Left colon (tissue), 2 donors: Measurements from ENCODE around the gene KCNJ18. TPM values are rescaled to one million over a fixed set of nuclear protein-coding genes. Genes with fewer than 3 reads are reported as not detected.
"Not testable (repeated sequence)": the region's sequence is repeated elsewhere in the genome, so short reads cannot be mapped to it uniquely, and the experiment has no call there.

Experiments used
- ATAC-seq: fragments of 200-7000 bp; cut with Tn5 transposase; one replicate; pipeline ENCODE4 v1.9.1; 2020; ENCODE audit warnings: mild to moderate bottlenecking, moderate library complexity
- DNase-seq, 2 donors: peaks; one replicate each; pipeline ENCODE4 v3.0.0-alpha.2; 2020
- intact Hi-C, 2 donors: fragments of 100-400 bp; cut with DNase I in 1 of 2; cut with micrococcal nuclease in 1 of 2; formaldehyde crosslinking; loops; one replicate each; pipeline versions ENCODE4 v1.11.2 to v1.14.0; 2022; cut with DNase I, micrococcal nuclease
- total RNA-seq, 2 donors: library from RNA; stranded (reverse); fragmentation: NEBNext Ultra II Directional; extraction: Animal tissue kit (Norgen Biotek cat#: 25700); gene quantifications; one replicate each; pipeline ENCODE4 v1.2.1, GENCODE V29; 2021
- donor health status: DM: no; HTN: no; CAD: no.
- donor health status: DM: yes; HTN: yes; CAD: no.

KCNJ18 gene
- total RNA-seq, 2 donors from 2014 or later, result not detected

GRCh38 chr17:21741520-21741919, 49.2 kb downstream of the KCNJ18 start:
- ATAC-seq, intact Hi-C loops, DNase-seq: not testable (repeated sequence)

DNA sequence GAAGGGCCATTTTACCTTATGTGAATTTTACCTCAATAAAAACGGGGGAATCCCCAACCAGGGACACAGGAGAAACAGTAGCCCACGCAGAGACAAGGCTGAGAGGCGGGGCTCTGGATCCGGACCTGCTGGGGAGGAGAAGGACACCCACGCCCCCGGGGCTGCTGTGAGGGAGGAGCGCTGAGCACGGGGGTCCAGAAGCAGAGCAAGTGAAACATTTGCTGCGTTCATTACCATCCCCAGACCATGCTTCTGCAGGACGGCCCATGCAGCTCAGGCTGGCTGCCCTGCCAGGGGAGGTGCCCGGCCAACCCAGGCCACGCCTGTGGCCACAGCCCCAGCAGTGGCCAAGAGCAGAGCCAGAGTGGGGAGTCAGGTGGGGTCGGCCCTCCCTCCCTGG, 50.0 kb downstream of the KCNJ18 start:
- ATAC-seq (no peak), DNase-seq (no peak)
- intact Hi-C loops, result no loop called here

GRCh38 chr17:21744151-21744550, 51.8 kb downstream of the KCNJ18 start:
- DNase-seq, ATAC-seq, intact Hi-C loops: not testable (repeated sequence)

DNA sequence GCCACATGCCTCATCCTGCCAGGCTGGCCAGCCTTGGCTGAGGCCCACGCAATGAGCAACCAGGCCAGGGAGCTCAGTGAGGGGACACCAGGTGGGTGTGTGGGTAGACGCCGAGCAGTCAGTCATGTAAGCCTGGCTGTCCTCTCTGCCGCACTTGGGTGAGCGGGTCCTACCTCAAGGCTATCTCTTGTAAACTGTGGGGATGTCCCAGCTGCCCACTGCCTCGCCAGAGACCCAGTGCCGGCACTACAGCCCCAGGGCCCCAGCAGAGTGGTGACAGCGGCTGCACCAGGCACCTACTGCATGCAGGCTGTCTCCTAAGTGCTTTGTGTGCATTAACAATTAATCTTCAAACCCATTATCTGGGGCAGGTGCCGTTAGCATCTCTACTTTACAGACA, 52.3 kb downstream of the KCNJ18 start:
- intact Hi-C loops, ATAC-seq, DNase-seq: not testable (repeated sequence)

DNA sequence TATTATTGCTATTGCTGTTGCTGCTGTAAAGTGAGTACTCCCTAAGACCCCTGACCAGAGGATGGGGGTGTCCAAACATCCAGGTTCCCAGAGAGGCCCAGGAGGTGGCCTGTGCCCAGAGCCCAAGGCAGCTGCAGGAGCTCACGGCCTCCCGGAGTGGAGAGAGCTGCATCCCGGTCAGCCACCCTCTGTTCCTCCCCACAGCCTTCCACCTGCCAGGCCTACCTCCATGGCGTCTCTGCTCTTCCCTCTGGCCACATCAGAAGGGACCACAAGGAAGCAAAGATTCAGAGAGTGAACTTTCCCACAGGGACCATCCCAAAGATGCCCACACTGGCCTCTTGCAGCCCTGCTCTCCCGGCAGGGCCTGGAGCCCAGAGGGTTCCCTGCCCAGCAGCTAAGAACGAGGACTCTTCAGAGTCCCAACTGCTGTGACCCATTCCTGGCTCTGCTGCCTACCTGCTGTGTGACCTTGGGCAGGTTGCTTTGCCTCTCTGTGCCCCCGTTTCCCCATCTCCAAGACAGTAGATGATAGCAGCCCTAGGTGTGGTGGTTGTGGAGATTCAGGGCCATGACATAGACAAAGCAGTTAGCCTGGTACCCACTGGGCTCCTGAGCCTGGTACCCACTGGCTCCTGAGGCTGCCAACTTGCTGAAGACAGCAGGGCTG, 53.2 kb downstream of the KCNJ18 start:
- DNase-seq, ATAC-seq, intact Hi-C loops: not testable (repeated sequence)

DNA sequence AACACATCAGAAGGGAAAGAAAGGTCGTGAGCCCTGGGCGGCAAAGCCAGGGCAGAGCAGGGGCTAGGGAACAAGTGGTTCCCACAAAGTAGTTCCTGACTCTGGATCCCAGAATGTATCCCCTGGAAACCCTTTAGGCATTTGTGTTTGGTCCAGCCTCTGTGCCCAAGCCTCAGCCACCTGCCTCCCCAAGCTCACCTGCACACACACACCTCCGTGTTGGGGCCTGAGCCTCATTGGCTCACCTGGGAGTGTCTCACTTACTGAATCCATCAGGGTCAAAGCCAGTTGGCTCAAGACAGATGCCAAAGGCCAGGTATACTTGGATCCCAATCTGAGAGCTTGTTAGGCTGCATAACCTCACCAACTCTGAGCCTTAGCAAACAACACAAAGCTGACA, 54.1 kb downstream of the KCNJ18 start:
- ATAC-seq, DNase-seq, intact Hi-C loops: not testable (repeated sequence)

DNA sequence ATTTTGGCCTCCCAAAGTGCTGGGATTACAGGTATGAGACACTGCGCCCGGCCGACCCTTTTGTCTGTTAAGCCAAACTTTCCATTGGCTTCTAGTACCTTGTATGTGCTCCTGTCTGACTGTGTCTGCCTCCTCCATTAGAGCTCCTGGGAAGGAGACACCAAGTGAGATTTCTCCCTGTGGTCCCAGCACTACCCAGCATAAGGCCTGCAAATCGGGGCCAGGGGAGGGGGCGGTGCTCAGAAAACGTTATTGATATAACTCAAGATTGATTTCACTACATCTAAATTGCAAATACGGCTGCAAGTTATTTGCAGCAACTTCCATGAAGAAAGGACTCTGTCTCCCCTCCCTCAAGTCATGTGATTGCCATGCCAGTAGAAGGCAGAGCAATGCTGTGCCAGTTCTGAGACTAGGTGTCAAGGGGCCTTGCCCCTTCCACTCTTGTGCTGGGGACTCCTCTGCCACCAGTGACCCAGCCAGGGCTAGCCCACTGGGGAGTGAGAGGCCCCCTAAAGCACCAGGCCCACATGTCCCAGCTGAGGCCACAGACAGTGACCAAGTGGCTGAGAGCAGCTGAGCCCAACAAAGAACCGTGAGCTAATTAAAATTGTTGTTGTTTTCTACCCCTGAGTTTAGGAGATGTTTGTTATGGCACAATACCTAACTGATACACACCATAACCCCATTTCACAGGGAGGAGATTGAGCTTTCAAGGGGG, 55.0 kb downstream of the KCNJ18 start:
- ATAC-seq, DNase-seq, intact Hi-C loops: not testable (repeated sequence)

DNA sequence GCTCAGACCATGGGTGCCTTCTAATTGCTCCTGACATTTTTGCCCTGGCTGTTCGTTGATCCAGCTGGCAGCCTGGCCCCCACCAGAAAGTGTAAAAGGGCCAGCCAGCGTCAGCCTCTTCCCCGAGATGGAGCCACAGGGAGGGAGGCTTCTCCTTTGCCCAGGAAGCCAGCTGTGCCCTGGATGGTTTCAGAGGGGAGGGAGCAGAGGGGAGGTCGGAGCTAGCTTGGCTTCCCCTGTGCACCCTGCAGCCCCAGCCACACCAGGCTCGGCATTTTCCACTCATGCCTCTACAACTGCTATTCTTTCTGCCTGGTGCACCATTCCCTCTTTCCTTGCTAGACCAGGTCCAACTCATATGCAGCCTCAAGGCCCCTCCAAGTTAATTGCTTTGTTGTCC, 56.4 kb downstream of the KCNJ18 start:
- DNase-seq, intact Hi-C loops, ATAC-seq: not testable (repeated sequence)

GRCh38 chr17:21749696-21750531, 57.6 kb downstream of the KCNJ18 start:
- intact Hi-C loops, ATAC-seq, DNase-seq: not testable (repeated sequence)

- intact Hi-C loops, DNase-seq, ATAC-seq: not testable (repeated sequence)
These were observed 58.8 kb downstream of the KCNJ18 start for GRCh38 chr17:21751111-21751510.
